ENCODE measurements around the gene EPB41.
"Not testable (repeated sequence)": the region's sequence is repeated elsewhere in the genome, so short reads cannot be mapped to it uniquely, and the experiment has no call there.

The EPB41 gene

DNA sequence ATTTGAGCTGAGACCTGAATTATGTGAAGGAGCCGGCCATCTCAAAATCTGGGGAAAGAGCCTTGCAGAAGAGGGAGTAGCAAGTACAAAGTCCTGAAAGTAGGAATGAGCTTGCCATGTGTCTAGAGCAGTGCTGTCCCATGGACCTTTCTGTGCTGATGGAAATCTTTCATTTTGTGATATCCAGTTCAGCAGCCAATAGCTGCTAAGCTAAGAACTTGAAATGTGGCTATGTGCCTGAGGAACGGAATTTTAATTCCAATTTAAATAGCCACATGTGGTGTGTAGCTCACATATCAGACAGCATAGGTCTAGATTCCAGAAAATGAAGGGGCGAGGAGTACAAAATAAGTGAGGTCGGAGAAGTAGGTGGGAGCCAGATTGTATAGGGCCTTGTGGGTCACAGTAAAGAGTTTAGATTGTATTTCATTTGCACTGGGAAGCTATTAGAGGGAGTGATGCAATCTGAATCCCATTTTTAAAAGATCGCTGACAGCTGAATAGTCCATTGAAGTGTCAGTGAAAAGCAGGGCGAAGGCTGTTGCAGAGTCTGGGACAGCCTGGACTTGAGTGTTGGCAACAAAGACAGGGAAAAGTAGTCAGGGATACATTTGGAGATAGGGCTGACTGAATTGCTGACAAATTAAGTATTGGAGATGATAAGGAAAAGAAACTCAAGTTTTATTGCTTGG is 129.1 kb downstream of the EPB41 start:
- in situ Hi-C loops (cut with MboI; ENCODE audit: low sequenced_read_pairs), result no loop called here

DNA sequence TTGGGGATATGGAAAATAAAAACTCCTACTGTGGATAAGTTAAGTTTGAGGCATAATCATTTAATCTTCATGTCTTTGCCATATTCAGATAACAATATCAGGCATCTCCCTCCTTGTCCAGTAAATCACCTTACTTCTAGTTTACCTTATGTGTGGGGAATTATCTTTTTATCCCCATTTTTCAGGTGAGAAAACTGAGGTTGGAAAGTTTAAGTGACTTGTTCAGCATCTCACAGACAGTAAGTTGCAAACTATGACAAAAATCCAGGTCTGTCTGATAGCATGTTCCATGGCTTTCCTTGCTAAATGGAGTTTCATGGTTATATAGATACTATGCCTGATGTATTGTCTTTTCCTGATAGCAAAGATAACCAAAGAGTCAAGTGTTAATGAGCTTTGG is 129.6 kb downstream of the EPB41 start:
- in situ Hi-C loops (cut with MboI; ENCODE audit: low sequenced_read_pairs), result no loop called here

DNA sequence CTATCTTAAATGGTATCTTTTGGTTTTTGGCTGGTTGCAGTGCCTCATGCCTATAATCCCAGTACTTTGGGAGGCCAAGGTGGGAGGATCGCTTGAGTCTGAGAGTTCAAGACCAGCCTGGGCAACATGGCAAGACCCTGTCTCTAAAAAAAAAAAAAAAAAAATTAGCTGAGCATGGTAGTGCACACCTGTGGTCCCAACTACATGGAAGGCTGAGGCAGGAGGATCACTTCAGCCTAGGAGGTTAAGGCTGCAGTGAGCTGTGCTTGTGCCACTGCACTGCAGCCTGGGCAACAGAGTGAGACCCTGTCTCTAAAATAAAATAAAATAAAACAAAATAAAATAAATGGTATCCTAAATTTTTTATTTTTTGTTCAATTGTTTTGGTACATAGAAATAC is 131.3 kb downstream of the EPB41 start:
- in situ Hi-C loops (cut with MboI; ENCODE audit: low sequenced_read_pairs), result not testable (repeated sequence)

DNA sequence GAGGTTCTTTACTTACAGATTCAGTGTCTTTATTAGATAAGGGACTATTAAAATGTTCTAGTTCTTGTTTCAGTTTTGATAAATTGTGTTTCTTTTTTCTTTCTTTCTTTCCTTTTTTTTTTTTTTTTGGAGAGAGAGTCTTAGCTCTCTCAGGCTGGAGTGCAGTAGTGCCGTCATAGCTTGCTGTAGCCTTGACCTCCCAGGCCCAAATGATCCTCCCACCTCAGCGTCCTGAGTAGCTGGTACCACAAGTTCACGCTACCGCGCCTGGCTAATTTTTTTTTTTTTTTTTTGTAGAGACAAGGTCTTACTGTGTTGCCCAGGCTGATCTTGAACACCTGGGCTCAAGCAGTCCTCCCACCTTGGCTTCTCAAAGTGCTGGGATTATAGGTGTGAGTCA is 132.8 kb downstream of the EPB41 start:
- in situ Hi-C loops (cut with MboI; ENCODE audit: low sequenced_read_pairs), result no loop called here

DNA sequence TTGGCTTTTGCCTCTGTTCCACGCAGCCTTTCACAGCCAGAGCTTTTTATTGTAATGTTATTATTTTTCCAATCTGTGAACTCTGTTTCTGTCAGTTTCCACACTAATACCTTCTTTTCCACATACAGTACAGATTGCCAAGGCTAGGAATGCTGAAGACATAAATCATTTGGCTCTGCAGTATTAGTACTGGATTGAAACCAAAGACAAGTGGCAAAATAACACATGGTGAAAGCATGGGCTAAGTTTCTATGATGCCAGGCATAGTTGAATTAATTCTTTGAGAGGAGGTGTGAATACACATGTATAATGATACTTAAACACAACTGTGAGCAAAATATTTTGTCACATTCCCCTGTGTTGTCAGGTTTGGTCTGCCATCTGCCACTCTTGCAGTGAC is 135.8 kb downstream of the EPB41 start:
- in situ Hi-C loops (cut with MboI; ENCODE audit: low sequenced_read_pairs), result no loop called here

DNA sequence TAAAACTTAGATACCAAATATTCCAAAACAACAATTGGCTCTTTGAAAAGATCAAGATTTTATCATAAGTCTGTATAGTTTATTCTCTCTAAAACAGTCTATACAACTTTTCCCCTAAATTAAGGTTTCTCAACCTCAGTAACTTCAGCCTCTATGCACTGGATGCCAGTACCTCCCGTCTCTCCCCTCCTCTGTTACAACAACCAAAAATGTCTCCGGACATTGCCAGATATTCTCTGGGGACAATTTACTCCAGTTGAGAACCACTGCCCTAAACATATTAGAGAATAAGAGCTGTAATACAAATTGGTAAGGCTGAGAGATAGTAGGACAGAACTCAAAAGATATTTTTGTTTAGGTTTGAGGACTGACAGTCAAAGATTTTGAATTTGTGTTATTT is 137.7 kb downstream of the EPB41 start:
- in situ Hi-C loops (cut with MboI; ENCODE audit: low sequenced_read_pairs), result no loop called here

DNA sequence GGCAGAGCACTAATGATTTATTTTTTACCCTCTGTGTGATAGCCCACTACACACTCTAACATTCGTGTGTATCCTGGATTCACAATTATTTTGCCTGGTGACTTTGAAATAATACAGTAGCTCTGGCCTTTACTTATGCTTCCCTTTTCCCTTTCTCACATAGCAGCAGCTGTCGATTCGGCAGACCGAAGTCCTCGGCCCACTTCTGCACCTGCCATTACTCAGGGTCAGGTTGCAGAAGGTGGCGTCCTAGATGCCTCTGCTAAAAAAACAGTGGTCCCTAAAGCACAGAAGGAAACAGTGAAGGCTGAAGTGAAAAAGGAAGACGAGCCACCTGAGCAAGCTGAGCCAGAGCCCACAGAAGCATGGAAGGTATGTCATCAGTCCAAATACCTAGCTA is 138.6 kb downstream of the EPB41 start:
- in situ Hi-C loops (cut with MboI; ENCODE audit: low sequenced_read_pairs), result no loop called here

DNA sequence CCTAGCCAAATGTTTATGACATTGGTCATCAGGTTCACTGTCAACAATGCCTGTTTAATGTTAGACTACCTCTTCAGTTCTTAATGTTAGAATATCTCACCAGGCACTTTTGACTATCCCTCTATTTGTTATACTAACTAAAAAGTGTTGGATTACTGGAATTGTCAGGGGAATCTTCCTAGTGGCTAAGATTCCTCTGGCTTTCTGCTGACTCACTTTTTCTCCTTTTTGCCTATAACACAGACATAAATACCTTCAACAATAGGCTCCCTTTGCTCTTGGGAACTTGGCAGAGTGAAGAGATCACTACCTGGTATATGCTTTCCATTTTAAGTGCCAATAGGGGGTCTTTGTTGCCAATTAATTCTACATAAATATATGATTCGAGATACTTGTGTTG is 140.8 kb downstream of the EPB41 start:
- in situ Hi-C loops (cut with MboI; ENCODE audit: low sequenced_read_pairs), result no loop called here

DNA sequence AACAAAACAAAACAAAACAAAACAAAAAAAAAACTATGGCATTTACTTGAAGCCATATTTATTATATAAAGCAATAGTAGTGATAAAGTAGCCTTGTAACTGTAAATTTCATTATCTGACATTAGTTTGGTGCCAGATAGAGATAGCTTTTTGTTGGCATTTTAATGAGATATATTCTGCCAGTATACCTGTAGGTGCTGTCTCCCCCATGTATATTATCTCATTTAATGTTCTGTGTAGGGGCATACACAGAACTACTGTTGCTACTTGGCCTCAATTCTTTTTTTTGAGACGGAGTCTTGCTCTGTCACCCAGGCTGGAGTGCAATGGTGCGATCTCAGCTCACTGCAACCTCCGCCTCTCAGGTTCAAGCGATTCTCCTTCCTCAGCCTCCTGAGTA is 141.9 kb downstream of the EPB41 start:
- in situ Hi-C loops (cut with MboI; ENCODE audit: low sequenced_read_pairs), result no loop called here

DNA sequence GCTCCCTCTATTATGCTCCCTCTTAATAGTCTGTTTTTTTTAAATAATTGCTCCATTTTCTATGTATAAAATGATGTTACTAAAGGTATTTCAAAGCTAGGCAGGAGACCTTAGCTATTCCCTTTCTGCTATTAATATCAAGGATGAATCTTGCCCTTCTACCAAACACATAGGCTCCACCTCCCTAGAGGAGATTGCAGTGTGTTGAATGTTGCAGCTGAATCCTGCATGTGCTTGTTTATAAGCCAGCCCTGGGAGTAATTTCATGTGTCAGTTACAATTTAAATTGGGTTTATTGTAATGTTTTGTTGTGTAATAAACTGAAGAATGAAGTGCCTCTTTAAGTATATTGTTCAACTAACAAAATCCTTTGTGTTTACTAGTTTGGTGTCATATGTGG is 143.3 kb downstream of the EPB41 start:
- in situ Hi-C loops (cut with MboI; ENCODE audit: low sequenced_read_pairs), result no loop called here

DNA sequence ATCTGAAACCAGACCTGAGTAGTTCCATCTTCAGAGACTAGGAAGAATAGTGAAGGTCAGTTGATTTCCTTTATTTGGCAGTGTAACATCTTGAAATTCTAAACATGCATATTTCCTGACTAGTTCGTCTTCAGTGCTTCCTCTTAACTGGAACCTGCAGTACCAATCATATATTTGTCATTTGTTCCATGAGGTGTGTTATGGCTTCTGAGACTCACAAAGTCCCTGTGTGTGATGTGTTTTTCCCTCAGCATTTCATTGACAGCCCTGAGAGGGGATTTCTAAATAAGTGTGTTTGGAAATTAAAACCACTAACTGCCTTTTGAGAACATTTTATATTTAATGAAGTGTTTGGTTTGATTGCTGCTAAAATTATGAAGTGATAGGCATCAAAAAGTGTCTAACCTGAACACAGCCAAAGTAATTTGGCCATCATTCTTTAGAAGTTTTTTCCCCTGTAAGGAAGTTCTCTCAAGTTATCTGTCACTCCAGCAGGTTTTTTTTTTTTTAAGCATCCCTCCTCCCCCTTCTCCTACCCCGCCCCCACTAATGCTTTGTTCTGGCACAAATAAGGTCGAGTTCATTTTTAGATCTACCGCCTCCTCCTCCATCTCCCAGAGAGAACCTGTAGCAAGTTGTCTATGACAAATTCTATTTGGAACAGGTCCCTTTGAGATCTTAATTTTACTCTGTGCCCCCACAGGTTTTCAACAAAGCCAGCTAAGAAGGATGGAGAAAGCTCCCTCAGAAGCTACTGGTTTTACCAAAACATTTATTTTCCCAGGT is 148.0 kb downstream of the EPB41 start:
- in situ Hi-C loops (cut with MboI; ENCODE audit: low sequenced_read_pairs), result no loop called here

DNA sequence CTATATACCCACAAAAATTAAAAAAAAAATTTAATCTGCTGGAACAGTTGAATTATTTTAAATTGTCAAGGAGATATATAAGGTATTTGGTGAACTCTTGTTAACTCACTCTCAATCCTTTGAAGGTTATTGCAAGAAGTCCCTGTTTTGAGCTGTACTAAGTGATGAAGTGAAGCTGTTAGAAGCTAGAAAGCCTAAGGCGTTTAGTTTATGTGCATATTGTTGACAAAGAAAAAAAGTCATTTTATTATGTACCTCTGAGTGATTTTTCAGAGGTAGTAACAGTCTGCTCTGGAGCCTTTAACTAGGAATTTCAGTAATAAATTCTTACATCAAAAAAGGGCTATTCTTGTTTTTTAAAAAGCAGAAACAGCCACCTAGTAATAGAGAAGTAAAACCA is 149.7 kb downstream of the EPB41 start:
- in situ Hi-C loops (cut with MboI; ENCODE audit: low sequenced_read_pairs), result no loop called here

DNA sequence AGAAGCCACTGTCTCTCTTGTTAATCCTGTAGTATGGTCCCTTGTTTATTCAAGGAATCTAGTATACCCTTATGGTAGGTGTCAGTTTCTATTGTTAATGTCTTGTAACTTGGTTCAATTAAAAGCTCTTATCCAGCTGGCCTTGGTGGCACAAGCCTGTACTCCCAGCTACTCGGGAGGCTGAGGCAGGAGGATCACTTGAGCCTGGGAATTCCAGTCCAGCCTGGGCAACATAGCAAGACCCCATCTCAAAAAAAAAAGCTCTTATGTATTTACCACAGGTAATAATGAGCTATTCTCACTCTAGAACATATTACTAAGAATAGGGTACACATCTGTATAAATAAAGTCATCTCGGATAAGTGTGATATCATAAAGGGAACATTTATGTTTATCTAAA is 162.8 kb downstream of the EPB41 start:
- in situ Hi-C loops (cut with MboI; ENCODE audit: low sequenced_read_pairs), result no loop called here

DNA sequence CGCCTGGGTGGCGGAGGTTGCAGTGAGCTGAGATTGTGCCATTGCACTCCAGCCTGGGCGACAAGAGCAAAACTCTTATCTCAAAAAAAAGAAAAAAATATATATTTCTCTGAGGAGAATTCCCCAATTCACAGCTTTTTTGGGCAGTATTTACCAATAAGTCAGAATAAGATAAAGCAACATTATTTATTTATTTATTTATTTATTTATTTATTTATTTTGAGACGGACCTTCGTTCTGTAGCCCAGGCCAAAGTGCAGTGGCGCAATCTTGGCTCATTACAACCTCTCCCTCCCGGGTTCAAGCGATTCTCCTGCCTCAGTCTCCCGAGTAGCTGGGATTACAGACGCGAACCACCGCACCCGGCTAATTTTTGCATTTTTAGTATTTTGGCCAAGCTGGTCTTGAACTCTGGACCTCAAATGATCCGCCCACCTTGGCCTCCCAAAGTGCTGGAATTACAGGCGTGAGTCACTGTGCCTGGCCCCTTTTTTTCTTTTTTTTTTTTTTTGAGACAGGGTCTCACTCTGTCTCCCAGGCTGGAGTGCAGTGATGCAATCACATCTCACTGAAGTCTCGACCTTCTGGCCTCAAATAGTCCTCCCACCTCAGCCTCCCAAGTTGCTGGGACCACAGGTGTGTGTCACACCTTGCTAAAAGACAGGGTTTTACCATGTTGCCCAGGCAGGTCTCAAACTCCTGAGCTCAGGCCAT is 165.7 kb downstream of the EPB41 start:
- in situ Hi-C loops (cut with MboI; ENCODE audit: low sequenced_read_pairs), result not testable (repeated sequence)

DNA sequence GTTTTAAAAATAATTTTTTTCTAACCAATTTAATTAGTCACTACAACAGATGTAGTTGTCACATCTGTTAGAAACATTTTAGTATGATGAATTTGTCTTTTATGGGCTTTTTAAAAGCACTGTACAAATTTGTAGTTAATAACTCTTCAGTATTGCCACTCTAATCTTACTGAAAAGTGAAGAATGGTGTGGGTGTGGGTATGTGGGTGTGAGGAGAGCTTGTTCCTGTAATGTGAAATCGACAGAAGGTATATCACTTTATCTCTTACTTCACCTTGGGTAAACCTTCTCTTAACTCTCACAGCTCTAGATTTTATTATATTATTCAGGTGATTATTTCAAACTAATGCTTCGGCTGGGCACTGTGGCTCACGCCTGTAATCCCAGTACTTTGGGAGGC is 166.8 kb downstream of the EPB41 start:
- in situ Hi-C loops (cut with MboI; ENCODE audit: low sequenced_read_pairs), result no loop called here

DNA sequence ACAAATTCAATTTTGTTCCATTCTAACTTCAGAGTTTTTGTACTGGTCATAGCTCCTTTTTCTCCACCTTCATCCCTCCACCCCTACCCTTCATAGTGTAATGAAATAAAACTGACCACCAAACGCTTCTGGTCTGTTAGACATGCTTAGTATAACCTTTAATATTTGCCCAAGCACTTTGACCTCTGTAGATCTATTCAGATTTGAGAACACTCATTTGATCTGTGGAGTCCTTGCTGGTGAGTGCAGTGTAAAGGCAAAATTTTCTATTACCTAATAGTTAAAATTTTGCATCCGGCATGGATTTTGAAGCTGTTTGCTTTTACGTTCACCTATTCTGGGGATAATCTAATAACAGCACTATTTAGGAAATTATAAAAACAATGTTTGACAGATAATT is 168.2 kb downstream of the EPB41 start:
- in situ Hi-C loops (cut with MboI; ENCODE audit: low sequenced_read_pairs), result no loop called here

DNA sequence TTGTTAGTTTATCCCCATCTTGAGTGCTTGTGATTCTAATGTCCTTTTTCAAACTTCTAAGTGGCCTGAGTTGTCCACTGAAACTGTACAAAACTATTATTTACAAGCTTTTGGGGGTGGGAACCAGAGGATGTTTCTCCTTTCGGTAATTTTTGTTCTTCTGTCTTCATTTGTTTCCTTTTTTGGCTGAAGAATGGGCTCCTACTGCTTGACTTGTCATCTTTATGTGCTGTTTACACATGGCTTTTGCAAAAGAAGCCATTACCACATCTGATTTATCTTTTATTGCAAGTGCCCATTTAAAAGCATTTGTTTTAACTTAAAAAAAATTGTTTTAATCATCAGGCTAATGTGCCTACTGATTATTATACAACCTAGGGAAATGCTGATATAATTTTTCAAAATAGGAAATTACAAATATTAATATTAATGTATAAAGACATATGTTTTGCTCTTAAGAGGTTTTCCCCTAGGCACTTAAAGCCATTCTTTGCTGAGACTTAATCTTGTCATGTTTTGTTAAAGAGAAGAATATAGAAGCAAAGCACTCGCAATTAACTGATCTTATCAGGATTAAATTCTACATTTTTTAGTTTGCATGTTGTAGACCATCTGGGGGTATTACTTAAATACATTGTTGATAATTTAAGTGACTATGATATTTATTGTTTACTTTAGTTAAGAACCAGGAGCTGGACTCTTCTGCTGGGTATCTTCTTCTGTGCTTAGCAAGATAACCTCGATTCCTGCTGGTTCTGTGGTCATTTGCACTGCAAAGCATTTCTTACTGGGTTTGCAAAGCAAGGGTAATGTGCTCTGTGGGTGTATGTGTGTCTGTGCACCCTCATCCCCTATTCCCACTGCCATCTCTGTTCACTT is 169.2 kb downstream of the EPB41 start:
- in situ Hi-C loops (cut with MboI; ENCODE audit: low sequenced_read_pairs), result no loop called here

DNA sequence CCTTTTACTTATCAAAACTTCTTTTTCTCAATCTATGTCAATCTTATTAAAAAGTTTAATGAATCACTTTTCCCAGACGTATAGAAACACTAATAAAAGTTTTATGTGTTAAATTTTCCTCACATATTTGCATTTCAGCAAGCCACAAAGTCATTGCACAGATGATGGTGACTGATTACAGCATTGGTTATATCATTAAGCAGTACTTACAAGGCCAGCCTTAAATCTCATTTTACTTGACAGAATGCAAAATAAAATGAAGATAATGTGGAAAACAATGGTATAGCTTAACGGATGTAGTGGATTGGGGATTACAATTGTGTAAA is 169.8 kb downstream of the EPB41 start:
- in situ Hi-C loops (cut with MboI; ENCODE audit: low sequenced_read_pairs), result no loop called here

DNA sequence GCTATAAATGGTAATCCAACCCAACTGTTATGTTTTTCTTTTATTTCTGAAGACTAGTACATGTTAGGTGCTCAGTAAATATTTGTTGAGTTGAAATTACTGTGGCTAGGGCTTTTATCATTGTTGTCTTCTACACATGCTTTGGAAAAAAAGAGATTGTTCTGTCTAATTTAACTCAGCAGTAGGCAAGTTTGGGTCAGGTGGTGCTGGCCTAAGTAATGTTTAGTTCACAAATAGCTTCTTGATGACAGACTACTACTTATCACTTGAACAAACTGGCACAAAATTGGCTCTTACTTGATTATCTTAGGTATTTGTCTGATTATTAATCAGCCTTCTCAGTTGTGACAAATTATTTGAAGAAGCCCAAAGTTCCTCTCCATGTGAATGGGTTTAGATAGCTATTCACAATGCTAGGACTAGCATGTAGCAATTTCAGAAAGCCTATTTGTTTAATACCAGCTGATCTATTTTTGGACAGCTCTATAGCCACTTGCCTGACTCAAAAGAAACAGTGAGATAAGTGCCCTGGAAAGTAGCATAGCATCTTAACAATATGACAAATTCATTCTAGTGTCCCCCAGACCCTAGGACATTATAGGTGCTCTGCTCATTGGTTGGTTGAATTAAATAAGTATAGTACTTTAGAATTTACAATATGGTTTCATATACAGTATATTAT is 176.7 kb downstream of the EPB41 start:
- in situ Hi-C loops (cut with MboI; ENCODE audit: low sequenced_read_pairs), result no loop called here

DNA sequence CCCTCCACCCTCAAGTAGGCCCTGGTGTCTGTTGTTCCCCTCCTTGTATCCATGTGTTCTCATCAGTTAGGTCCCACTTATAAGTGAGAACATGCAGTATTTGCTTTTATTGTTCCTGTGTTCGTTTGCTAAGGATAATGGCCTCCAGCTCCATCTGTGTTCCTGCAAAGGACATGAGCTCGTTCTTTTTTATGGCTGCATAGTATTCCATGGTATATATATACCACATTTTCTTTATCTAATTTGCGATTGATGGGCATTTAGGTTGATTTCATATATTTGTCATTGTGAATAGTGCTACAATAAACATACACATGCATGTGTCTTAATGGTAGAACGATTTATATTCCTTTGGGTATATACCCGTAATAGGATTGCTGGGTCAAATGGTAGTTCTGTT is 178.3 kb downstream of the EPB41 start:
- in situ Hi-C loops (cut with MboI; ENCODE audit: low sequenced_read_pairs), result not testable (repeated sequence)

DNA sequence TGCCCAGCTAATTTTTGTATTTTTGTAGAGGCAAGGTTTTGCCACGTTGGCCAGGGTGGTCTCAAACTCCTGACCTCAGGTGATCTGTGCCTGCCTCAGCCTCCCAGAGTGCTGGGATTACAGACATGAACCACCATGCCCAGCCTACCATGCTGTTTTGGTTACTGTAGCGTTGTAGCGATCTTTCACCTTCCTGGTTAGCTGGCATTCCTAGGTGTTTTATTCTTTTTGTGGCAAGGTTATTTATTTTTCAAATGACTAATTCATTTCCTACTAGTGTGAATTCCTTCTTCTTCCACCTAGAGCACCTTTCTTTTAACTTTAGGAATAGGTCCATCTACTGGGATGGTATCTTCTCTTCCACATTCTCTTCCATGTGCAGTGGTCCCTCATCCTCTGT is 180.1 kb downstream of the EPB41 start:
- in situ Hi-C loops (cut with MboI; ENCODE audit: low sequenced_read_pairs), result no loop called here
